GM21786 (cell line): ENCODE measurements around the gene DEPDC1B.
"Not testable (repeated sequence)": the region's sequence is repeated elsewhere in the genome, so short reads cannot be mapped to it uniquely, and the experiment has no call there.

ENCODE experiments used
- ATAC-seq: cut with Tn5 transposase; IDR thresholded peaks from one replicate; pipeline ENCODE4 v1.9.1; 2021; ENCODE audit not compliant: unreplicated experiment

Gene DEPDC1B

DNA sequence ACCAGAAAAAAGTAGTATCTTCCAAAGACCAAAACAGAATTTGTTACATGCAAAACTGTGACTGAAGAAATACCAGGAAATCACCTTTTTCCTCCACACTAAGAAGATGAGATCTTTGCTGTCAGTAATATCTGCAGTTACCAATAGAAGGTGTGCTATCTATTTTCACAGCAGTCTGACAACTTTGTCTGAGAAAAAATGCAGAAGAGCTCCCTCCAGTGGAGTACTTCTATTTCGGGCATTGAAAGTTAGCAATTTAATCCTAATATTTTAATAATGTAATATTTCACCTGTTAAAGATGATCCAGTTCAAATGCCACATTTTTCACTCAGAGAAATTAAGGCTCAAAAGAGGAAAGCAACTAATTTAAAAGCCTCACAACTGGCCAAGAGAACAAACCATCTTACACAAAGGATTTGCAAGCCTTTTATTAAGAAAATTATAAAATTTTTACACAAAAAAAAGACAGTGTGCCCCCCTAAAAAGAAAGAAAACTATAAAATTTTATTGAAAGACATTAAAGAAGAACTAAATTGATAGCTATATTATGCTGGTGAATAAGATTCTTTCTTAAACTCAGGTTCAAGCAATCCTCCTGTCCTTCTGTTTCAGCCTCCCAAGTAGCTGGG lies 50.6 kb downstream of the DEPDC1B start:
- peak; percentile 79 for ATAC-seq

- no peak for ATAC-seq
Observed at GRCh38 chr5:60648175-60648574, 51.8 kb downstream of the DEPDC1B start.

- ATAC-seq: no peak
Observed at GRCh38 chr5:60640901-60641300, 59.1 kb downstream of the DEPDC1B start.

DNA sequence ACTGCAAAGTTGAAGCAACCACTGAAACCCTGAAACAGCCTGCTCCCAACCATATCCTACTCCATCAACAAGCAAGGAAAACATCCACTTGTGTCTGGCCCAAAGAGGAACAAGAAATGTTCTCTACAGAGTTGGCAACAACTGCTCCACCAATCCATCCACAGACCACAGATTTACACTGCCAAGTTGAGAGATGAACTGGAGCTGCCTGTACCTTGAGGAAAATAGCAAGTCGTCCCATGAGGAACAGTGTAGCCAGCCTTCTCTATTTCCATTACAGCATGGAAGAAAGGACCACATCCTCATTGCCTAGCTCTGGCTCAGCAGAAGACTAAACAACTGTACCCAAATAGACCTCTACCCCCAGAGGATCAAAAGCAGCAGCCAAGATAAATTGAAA lies 60.4 kb downstream of the DEPDC1B start:
- ATAC-seq: no peak

- no peak for ATAC-seq
Observed at GRCh38 chr5:60638300-60638699, 61.7 kb downstream of the DEPDC1B start.

- no peak for ATAC-seq
Observed at GRCh38 chr5:60636644-60637043, 63.3 kb downstream of the DEPDC1B start.

DNA sequence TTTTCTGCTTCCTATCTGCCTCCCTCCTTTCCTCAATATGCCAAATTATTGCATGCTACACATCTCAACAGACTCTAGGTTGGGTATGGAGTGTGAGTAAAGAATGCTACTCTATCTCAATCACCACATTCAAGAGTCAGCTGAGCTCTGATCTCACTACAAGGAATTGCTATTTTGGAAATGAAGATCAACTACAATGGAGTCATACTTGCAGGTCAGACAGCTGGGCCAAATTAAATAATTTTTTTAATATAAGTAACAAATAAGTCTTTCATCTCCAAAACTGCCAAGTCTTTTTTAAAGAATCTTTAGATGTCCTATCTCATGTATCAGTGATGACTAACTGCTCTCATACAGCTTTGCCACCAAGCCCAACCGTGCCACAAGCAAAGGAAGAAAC lies 64.0 kb downstream of the DEPDC1B start:
- ATAC-seq: no peak

DNA sequence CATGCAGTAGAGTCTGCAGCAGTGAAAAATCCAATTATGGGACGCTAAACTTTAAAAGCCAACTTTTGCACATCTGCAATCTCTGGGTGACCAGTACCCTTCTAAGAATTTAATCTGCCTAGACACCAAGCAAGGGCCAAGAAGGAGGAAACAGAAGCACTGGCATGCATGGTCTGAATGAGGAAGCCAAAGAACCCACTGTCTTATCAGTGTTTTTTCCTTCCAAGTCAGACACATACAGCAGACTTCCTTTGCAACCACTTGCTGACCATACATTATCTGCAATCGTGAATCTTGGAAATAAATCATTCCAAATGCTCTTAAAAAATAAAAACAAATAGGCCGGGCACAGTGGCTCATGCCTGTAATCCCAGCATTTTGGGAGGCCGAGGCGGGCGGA lies 65.9 kb downstream of the DEPDC1B start:
- ATAC-seq: no peak

GRCh38 chr5:60633341-60633740 lies 66.6 kb downstream of the DEPDC1B start:
- ATAC-seq: no peak

DNA sequence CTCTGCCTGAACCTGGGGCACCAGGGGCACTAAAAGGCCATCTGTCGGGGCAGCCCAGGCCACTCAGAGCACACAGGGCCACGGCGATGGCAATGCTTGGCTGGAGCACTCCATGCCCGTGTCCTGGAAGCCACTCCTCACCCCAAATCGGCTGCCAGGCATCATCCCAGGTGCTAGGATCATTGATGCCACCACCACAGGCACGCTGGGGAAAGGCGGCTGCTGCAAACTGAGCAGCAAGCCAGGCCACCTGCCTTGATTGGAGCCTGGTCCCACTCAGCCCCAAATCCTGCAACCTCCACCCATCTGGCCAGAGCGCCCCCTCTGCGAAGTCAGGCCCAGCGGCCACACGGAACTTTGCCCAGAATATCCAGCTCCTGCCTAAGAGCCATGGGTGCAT lies 67.8 kb downstream of the DEPDC1B start:
- ATAC-seq: no peak

DNA sequence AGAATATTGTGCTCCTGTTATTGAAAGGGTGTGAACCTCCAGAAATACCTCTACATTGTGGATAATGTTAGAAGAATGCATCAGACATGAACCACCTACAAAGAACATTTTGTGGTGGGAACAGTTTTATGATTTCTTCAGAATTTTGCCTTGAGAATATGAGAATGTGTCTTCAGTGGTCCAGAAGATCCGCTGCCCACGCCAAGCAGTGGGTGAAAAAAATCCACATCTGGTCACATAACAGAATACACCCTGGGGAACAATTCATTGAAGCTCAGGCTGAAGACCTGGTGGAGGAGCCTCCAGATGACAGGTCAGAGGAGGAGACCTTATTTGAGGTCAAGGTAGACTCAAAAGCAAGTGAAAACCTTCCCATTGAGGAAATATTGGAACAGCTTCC lies 69.1 kb downstream of the DEPDC1B start:
- no peak for ATAC-seq

DNA sequence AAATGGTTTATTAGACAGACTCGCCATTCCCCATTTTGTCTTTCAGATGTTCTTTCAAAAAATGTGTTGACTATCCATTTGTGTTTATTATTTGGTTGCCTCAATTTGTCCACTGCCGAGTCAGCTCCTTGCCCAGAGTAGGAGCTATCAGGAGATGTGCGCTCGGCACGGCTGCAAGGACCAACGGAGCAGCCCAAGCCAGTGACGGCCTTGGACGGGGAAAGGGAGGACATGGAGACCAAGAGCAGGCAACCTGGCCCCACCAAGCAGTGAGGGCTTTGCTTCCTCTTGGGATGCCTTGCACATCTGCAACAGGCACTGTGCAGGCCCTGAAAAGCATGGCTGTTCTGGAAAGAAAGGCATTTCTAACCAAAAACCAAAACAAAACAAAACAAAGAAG lies 69.8 kb downstream of the DEPDC1B start:
- ATAC-seq: no peak

DNA sequence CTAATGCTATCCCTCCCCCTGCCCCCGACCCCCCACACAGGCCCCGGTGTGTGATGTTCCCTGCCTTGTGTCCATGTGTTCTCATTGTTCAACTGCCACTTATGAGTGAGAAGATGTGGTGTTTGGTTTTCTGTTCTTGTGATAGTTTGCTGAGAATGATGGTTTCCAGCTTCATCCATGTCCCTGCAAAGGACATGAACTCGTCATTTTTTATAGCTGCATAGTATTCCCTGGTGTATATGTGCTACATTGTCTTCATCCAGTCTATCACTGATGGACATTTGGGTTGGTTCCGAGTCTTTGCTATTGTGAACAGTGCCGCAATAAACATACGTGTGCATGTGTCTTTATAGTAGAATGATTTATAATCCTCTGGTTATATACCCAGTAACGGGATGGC lies 75.1 kb downstream of the DEPDC1B start:
- ATAC-seq: not testable (repeated sequence)

- ATAC-seq: not testable (repeated sequence)
Observed at GRCh38 chr5:60620752-60621151, 79.2 kb downstream of the DEPDC1B start.

DNA sequence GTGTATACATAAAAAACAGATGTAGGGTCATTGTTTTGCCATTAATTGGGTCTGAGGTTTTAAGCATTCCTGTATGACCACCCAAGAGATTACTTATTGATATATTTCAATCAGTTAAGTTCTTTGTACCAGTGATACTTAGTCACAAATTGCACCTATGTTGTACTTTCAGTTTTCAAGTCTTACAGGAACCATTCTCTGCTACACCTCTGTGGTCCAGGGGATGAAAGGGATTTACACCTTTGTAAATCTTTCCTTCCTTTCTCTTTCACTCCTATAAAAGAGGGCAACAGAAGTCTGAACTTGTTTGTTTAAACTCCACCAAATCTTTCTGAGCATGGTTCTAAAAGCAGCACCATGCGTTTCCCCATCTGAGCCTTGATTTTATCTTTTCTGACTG lies 86.1 kb downstream of the DEPDC1B start:
- peak; percentile 52 for ATAC-seq

- no peak for ATAC-seq
Observed at GRCh38 chr5:60611099-60611740, 88.7 kb downstream of the DEPDC1B start.

DNA sequence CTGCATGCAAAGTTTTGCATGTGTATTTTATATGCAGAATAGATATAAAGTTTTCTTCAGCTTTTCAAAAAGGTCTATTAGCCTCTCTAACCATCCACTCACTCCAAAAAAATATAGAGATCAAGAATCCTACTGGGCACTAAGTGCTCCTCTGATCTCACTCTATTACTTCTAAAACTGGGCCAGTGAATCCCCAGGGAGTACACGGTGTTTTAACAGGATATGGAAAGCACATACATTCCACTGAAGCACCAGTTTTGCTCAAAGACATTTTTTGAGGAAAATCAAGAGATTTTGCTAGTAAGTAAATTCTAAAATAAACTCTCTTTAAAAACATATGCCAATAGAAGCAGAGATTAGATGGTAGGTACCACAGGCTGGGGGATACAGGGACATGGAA lies 95.2 kb downstream of the DEPDC1B start:
- no peak for ATAC-seq

DNA sequence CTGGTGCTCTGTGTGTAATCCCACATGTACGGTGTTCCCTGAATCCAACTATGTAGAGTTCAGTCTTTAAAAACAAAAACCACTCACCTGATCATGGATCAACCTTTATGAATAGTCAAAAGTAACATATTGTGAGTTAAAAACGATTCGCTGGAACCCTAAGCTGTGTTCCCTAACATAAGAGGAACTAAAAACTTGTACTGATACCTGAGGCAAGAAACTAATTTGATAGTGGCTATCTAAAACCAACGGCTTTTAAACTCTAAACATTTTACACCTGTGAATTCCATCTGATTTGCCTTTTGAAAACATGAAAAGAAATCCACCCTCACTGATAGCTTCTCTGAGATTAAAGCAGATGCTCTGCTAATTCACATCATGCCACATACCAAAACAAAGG lies 101.5 kb downstream of the DEPDC1B start:
- peak; percentile 52 for ATAC-seq

DNA sequence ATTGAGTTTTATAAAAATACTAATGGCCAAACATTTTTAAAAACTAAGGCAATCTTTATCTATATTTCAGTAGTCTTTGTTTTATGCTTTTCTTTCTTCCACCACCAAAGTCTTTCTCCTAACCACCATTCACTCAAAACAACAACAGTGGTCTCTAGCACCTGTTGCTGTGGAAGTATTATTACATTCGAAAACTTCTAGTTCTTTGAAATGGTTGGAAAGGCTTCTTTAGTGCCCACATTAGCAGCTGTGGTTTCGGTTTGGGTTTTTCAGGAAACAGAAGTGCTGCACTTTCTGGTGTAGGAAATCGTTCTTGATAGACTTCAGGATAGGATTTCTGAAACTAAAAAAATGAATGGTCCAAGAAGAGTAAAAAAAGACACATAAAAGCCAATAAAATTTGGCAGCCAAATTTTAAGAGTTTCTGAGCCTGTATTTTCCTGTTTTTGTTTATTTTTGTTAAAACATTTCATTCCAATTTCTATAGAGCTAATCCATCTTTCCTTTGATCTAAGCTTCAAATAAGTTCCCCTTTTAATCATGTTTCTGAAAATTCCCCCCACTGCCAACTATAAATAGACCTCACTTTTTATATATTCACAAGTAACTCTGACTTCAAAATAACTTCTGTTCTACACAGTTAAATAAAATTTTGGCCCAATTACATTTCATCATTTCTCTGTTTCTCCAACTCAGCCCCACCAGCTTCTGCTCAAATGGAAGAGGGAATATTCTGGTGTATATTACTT lies 102.2 kb downstream of the DEPDC1B start:
- peak; percentile 77 for ATAC-seq

- ATAC-seq: no peak
Observed at GRCh38 chr5:60594715-60595477, 105.1 kb downstream of the DEPDC1B start.

DNA sequence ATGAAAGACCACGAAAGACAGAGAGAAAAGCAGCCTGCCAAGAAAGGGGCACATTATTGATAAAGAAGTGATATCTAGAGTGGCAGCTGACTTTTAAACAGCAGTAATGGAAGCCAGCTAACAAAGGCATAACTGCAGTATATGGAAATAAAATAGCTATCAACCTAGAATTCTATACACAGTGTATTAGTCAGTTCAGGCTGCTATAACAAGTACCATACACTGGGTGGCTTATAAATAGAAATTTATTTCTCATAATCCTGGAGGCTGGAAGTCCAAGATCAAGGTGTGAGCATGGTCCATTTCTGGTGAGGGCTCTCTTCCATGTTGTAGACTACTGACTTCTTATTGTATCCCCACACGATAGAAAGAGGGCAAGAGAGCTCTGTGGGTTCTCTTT lies 109.8 kb downstream of the DEPDC1B start:
- ATAC-seq: no peak

GRCh38 chr5:60587312-60587711 lies 112.7 kb downstream of the DEPDC1B start:
- not testable (repeated sequence) for ATAC-seq
